Measurements from ENCODE around the gene NAP1L5.

DNA sequence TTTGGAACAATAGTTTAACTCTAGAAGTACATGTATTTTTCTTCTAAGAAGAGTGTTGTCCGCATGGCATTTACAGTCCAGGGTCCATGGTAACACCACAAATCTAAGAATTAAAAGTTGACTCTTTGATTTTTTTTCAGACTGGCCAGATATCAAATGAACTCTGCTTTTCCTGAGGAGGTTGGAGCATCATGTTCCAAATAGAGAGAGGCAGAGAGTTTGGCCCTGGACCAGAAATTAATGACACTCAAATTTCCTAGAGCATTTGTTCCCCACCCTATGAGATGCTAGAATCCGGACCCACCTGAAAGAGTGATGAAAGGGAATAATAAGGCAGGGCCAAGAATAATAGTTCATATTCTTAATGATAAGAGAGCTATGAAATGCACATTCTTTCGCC lies 47.0 kb upstream of the NAP1L5 start:
- TF ChIP-seq, protein P1, sequence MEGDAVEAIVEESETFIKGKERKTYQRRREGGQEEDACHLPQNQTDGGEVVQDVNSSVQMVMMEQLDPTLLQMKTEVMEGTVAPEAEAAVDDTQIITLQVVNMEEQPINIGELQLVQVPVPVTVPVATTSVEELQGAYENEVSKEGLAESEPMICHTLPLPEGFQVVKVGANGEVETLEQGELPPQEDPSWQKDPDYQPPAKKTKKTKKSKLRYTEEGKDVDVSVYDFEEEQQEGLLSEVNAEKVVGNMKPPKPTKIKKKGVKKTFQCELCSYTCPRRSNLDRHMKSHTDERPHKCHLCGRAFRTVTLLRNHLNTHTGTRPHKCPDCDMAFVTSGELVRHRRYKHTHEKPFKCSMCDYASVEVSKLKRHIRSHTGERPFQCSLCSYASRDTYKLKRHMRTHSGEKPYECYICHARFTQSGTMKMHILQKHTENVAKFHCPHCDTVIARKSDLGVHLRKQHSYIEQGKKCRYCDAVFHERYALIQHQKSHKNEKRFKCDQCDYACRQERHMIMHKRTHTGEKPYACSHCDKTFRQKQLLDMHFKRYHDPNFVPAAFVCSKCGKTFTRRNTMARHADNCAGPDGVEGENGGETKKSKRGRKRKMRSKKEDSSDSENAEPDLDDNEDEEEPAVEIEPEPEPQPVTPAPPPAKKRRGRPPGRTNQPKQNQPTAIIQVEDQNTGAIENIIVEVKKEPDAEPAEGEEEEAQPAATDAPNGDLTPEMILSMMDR (IDR thresholded peaks at IDR 0.05; ENCODE audit: insufficient read depth, low read depth, low read length), result no peak
- TF ChIP-seq EZH2 (IDR thresholded peaks at IDR 0.05; ENCODE audit: insufficient read depth, low read length), result no peak

Measured in astrocyte (in vitro differentiated cells and primary cell).